Pancreas (tissue), 10 donors: ENCODE data around the gene CCBE1. TPM values are rescaled to one million over a fixed set of nuclear protein-coding genes. Genes with fewer than 3 reads are reported as not detected.

Experiments used
- ATAC-seq, 4 donors: fragments of 200-7000 bp; cut with Tn5 transposase; one replicate each; pipeline versions ENCODE4 v1.8.0 to v1.9.1; 2020; ENCODE audit warnings: mild to moderate bottlenecking in 4 of 4, moderate library complexity in 4 of 4
- DNase-seq, 6 donors: peaks; one replicate each; pipeline ENCODE4 v3.0.0-alpha.2; 2020
- FAIRE-seq: peaks from 2 replicates; lab custom pipeline; 2012; peaks lifted over from hg19 to GRCh38; lab: Jason Lieb, UNC
- H3K27ac ChIP-seq, 4 donors: fragments of 200-600 bp; sonication (generic); 1 replicate in 3 of 4; 2 replicates in 1 of 4; pipeline versions ENCODE4 v1.5.0 to v1.8.0; 2020
- H3K27me3 ChIP-seq, 4 donors: fragments of 200-600 bp; one replicate each; pipeline ENCODE4 v1.8.0; 2021
- H3K36me3 ChIP-seq, 3 donors: fragments of 200-600 bp; sonication (generic) in 1 of 3; one replicate each; pipeline versions ENCODE4 v1.5.0 to v1.8.0; 2020 to 2021
- H3K4me1 ChIP-seq, 3 donors: fragments of 200-600 bp; one replicate each; pipeline ENCODE4 v1.8.0; 2021
- H3K4me3 ChIP-seq, 4 donors: fragments of 200-600 bp; sonication (generic) in 2 of 4; one replicate each; pipeline versions ENCODE4 v1.5.0 to v1.8.0; 2020 to 2021
- H3K9me3 ChIP-seq, 4 donors: fragments of 200-600 bp; one replicate each; pipeline ENCODE4 v1.8.0; 2021
- WGBS, 2 donors: extraction: QIAGEN DNeasy Blood & Tissue Kit; methylation state at CpG; one replicate each; pipeline ENCODE4 v1.1.7; 2013; 5-methylcytosine and 5-hydroxymethylcytosine counted together
- intact Hi-C, 3 donors: fragments of 100-400 bp; cut with DNase I; formaldehyde crosslinking; loops; one replicate each; pipeline versions ENCODE4 v1.11.1 to v1.14.2; 2022
- polyA plus RNA-seq, 2 donors: library from polyadenylated mRNA; stranded (reverse); fragments of 200-250 nt; gene quantifications; one replicate each; pipeline ENCODE4 v1.2.3, GENCODE V29; 2013
- total RNA-seq, 6 donors: library from RNA; stranded (reverse); fragmentation: NEBNext Ultra II Directional in 4 of 6; extraction: Animal tissue kit (Norgen Biotek cat#: 25700) in 4 of 6; gene quantifications; one replicate each; pipeline versions ENCODE4 v1.2.1 to v1.2.4, GENCODE V29; 2021 to 2023
- TF ChIP-seq, protein P1 (sequence below), 4 donors: fragments of 200-600 bp; sonication (generic) in 3 of 4; IDR thresholded peaks; one replicate each; pipeline versions ENCODE4 v1.5.0 to v1.8.0; 2021; ENCODE audit warnings: antibody characterized with exemption in 4 of 4
- donor health status: healthy with polysubstance abuse.
- donor health status: DM: no; HTN: no; CAD: no; lungs with moderate emphysema.
- donor health status: DM: no; HTN: no; CAD: no.
- donor health status: control.
- donor health status: control.
- donor health status: Bipolar disorder and iron deficiency.
- donor health status: DM: yes; HTN: yes; CAD: no.
- donor health status: DM: no; HTN: no; CAD: no.
- donor health status: DM: no; HTN: no; CAD: no.
- donor health status: DM: yes; HTN: yes; CAD: no.

CCBE1 gene
- total and polyA plus RNA-seq, 8 donors, result 0.08 to 1.5 (median 0.59) TPM

DNA sequence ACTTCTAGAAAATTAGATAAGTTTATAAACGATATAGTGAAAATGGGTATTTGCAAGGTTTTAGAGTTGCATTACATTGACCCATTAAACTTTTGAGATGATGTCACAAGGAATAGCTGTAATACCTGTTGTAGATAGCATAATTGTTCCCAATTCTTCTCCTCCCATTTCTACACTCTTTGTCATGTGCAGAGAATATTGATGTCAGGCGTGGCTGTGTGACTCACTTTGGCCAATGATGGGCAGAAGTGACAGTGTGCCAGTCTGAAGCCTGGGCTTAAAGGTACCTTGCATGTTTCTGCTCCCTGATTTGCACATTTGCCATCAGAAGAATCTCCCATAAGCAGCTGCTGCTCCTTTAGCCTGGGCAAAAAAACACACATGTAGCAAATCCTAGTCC, 26.9 kb upstream of the CCBE1 start:
- H3K27me3 ChIP-seq, result peaks cover 0 to 3% (median 0%) of the 10 kb centered on the region in 4 donors
- FAIRE-seq, result no peak
- TF ChIP-seq, protein P1, sequence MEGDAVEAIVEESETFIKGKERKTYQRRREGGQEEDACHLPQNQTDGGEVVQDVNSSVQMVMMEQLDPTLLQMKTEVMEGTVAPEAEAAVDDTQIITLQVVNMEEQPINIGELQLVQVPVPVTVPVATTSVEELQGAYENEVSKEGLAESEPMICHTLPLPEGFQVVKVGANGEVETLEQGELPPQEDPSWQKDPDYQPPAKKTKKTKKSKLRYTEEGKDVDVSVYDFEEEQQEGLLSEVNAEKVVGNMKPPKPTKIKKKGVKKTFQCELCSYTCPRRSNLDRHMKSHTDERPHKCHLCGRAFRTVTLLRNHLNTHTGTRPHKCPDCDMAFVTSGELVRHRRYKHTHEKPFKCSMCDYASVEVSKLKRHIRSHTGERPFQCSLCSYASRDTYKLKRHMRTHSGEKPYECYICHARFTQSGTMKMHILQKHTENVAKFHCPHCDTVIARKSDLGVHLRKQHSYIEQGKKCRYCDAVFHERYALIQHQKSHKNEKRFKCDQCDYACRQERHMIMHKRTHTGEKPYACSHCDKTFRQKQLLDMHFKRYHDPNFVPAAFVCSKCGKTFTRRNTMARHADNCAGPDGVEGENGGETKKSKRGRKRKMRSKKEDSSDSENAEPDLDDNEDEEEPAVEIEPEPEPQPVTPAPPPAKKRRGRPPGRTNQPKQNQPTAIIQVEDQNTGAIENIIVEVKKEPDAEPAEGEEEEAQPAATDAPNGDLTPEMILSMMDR (IDR thresholded peaks at IDR 0.05), result no peak
- intact Hi-C loops, result no loop called here
- no peak for DNase-seq
- no peaks in the 10 kb centered on the region for H3K36me3 ChIP-seq
- WGBS, 2 donors, result 54 to 55% methylated on average over 2 of the region's 2 CpGs
- no peaks in the 10 kb centered on the region for H3K9me3 ChIP-seq
- no peaks in the 10 kb centered on the region for H3K4me1 ChIP-seq
- no peak overlapping the region for H3K27ac ChIP-seq
- ATAC-seq, result no peak
- no peak overlapping the region for H3K4me3 ChIP-seq

GRCh38 chr18:59721931-59722330, 24.7 kb upstream of the CCBE1 start:
- FAIRE-seq (no peak), DNase-seq (no peak), ATAC-seq (no peak)
- H3K4me3 ChIP-seq, result no peak overlapping the region
- intact Hi-C loops, result no loop called here
- no peaks in the 10 kb centered on the region for H3K4me1 ChIP-seq
- H3K27me3 ChIP-seq, result no peaks in the 10 kb centered on the region
- TF ChIP-seq, protein P1 (IDR thresholded peaks at IDR 0.05), result no peak
- no peaks in the 10 kb centered on the region for H3K36me3 ChIP-seq
- no peaks in the 10 kb centered on the region for H3K9me3 ChIP-seq
- WGBS, 2 donors, result 86 to 91% methylated on average over 2 of the region's 2 CpGs
- H3K27ac ChIP-seq, result no peak overlapping the region

- Histone ChIP-seq H3K4me3 (no peak overlapping the region), H3K9me3 (no peaks in the 10 kb centered on the region), H3K27ac (no peak overlapping the region), H3K36me3 (no peaks in the 10 kb centered on the region), H3K27me3 (no peaks in the 10 kb centered on the region), H3K4me1 (no peaks in the 10 kb centered on the region)
- TF ChIP-seq, protein P1 (IDR thresholded peaks at IDR 0.05), result no peak
- intact Hi-C loops, result no loop called here
- FAIRE-seq (no peak), DNase-seq (no peak), ATAC-seq (no peak)
- WGBS, 2 donors, result 67 to 78% methylated on average over 2 of the region's 2 CpGs
Observed at GRCh38 chr18:59721211-59721610, 24.0 kb upstream of the CCBE1 start.

- no peaks in the 10 kb centered on the region for H3K27me3 ChIP-seq
- intact Hi-C loops, result no loop called here
- ATAC-seq, result peak in 2 of 4 donors; percentile 37 to 45
Observed at GRCh38 chr18:59719544-59720181, 22.4 kb upstream of the CCBE1 start.

More at GRCh38 chr18:59719544-59720181, 22.4 kb upstream of the CCBE1 start:
- DNase-seq (no peak), FAIRE-seq (no peak)
- Histone ChIP-seq H3K36me3 (no peaks in the 10 kb centered on the region), H3K4me1 (no peaks in the 10 kb centered on the region), H3K4me3 (no peak overlapping the region), H3K27ac (no peak overlapping the region), H3K9me3 (no peaks in the 10 kb centered on the region)
- WGBS, 2 donors, result 43 to 61% methylated on average over 3 of the region's 3 CpGs
- TF ChIP-seq, protein P1 (IDR thresholded peaks at IDR 0.05), result no peak
